ENCODE results near the gene CFAP97D1.
A peak's percentile ranks its signal among the peaks of the same experiment; 100 is the strongest.

CFAP97D1 gene

GRCh38 chr17:43780135-43780534 is at the start of gene CFAP97D1:
TSS of gene CFAP97D1 (plus strand) at chr17:43780435. CDS start at chr17:43780463, 28 bp downstream.
- DNase-seq, result no peak

DNA sequence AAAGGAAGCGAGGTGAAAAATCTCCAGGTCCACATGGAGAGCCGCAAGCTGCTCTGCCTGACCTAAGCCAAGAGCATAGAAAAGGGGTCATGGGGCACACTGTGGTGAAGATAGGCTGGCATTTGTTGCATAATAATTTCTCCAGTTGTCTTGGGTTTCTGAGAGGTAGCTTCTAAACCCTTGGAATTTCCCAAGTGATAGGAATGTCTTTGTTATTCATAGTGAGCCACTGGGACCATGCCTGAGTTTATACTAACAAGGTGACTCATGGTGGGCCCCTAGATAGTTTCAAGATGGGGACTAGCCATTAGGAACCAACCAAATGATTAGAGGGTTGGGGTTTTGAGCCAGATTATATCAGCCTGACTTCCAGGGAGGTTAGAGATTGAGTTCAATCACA is 47.3 kb upstream of the CFAP97D1 start:
- no peak for DNase-seq

DNA sequence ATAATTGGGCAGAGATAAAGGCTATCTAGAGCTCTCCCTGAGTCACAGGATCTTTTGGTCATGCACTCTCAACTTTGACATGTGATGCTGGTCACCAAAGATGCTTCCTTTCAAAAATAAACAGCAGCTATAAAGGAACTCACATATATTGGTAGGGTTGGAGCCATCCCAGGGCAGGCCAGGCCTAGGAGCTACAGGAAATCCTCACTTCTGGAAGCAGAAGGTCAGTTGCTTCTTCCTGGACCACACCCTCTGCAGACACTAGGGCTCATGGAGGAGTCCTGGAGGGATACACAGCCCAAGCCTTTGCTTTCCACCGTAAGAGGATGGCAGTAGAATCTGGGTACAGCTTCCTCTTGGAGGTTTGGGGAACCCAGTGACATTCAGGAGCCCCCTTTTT is 46.3 kb upstream of the CFAP97D1 start:
- no peak for DNase-seq

GRCh38 chr17:43734376-43734775 is 45.9 kb upstream of the CFAP97D1 start:
- no peak for DNase-seq

GRCh38 chr17:43736389-43736788 is 43.8 kb upstream of the CFAP97D1 start:
- DNase-seq, result no peak

DNA sequence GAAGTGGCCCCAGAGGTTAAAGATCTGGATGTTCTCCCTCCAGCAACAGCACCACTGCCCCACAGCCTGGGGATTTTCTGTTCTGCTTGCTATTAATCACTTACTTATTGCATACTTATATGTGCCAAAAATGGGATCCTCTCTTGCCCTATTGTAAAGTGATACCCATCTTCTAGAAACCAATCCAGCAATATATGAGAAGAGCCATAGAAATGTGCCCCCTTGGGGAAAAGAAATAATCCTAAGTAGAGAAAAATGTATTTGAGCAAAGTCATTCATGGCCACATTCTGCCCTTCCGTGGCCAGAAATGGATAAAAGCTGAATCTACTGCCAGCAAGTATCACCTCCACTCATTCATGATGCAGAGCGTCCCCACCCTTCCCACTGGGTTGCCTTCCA is 42.5 kb upstream of the CFAP97D1 start:
- no peak for DNase-seq

DNA sequence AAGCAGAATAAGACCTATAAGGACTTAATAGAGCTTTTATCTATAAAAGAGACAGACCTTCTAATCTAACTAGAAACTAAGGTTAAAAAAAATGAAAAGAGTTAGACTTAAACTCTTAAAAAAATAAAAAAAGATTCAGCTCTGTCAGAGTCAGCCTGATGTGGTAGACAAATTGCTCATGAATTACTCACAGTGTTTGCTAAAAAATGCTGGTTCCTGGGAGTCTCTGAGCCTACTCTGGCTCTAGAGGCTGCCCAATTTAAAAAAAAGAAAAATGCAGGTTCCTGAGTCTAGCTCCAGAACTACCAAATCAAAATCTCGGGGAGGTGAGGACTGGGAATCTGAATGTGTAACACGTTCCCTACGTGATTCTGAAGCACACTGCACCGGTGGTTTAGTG is 39.7 kb upstream of the CFAP97D1 start:
- no peak for DNase-seq

DNA sequence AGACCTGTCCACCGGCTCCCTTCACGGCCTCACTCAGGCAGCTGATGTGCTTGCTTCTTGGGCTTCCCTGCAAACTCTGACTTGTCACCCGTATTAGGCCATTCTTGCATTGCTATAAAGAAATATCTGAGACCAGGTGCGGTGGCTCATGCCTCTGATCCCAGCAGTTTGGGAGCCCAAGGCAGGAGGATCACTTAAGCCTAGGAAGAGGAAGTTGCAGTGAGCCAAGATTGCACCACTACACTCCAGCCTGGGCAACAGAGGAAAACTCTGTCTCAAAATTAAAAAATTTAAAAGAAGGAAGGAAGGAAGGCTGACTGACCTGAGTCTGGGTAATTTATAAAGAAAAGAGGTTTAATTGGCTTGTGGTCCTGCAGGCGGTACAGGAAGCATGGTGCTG is 38.6 kb upstream of the CFAP97D1 start:
- DNase-seq, result no peak

DNA sequence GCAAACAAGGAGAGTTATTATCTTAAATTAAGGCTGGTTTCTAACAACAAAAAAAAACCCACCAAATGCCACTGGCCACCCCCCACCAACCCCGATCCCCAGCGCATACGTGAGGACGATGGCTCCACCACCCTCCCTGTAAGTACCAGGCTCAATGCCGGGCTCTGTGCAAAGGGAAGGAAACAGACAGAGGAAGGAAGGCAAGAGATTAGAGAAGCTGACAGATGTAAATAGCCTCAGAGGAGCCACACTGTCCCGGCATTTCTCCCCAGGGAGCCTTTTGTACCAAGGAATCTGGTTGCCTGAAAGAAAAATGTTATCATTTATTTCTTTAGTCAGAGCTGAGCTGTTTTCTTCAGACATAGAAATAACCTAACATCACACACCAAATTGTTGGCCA is 34.7 kb upstream of the CFAP97D1 start:
- DNase-seq, result no peak

GRCh38 chr17:43750153-43750552 is 30.1 kb upstream of the CFAP97D1 start:
- DNase-seq, result no peak

DNA sequence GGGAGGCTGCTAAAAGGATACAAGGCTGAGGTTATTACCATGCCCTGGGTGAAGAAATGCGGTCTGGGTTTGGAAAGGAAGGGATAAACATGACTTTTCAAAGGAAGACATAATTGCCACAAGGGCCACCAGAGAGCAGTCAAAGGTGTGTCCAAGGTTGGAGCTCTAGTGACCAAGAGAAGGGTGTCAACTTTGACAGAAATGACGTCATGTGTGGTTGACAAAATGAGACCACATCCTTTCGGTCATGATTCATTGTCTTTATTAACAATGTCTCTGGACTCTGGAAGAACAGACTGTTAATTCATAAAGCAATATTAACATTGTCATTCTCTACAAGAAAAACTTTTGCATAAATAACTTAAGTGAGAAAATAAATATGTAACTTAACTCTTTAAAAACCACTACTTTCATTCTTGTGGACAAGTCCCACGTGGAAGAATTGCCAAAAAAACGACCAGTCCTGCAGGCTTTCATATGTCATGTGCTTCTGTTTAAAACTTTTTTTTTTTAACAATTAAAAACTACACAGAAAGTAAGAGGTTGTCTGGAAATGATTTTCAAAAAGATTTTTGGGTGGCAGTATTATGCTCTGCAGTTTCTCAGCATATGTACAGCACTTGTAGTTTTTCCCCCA is 26.6 kb upstream of the CFAP97D1 start:
- no peak for DNase-seq

GRCh38 chr17:43754947-43755346 is 25.3 kb upstream of the CFAP97D1 start:
- DNase-seq, result no peak

- DNase-seq, result no peak
Measured at GRCh38 chr17:43755389-43755875, 24.8 kb upstream of the CFAP97D1 start.

DNA sequence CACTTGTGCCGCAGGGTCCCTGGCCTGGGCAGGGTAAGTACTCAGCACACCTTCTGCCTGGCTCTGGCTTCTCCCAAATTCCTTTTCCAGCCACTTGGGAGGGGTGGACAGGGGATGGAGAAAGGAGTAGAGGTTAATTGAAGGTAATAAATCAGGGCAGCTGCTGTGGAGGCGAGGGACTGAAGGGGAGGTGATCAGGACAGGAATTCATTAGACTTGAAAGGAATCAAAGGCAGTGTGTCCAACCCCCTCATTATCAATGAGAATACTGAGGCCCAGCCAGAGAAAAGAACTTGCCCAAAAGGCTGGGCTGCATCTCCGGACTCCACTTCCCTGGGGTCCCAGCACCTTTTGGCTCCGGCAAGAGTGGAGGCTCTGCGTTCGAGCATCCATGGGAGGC is 24.0 kb upstream of the CFAP97D1 start:
- DNase-seq, result no peak

- DNase-seq, result no peak
Measured at GRCh38 chr17:43757171-43757660, 23.0 kb upstream of the CFAP97D1 start.

- no peak for DNase-seq
Measured at GRCh38 chr17:43758086-43758485, 22.1 kb upstream of the CFAP97D1 start.

DNA sequence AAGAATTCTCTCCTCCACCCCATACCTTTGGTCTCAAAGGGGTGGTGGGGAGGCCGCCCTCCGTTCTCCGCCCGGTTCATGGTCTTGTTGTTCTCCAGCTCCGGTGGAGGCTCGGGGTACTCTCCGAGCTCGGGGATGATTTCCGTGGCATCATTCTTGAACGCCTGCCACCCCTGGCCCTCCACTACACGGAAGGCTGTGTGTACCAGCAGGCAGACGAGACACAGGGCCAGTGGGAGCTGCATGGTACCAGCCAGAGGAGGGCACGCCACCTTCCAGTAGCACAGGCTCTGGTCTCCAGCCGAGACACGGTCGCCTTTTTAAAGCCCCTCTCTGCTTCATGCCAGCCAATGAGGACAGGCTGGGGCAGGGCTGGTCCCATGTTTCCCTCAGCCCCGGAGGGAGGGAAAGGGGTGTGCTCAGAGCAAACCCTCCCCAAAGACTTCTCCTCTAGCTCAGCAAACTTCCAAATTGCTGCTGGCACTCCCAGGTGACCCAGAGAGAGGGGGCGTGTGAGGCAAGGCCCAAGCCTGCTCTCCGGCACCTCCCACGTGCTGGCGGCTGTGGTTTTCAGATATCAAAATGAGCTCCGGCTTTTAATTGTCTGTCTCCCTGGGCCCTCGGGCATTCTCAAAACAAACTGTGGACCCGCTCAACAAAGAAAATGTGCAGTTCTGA is 21.6 kb upstream of the CFAP97D1 start, which contains the start of gene SOST:
Gene SOST (minus strand): TSS at position 295 of the 678 bp plus-strand sequence. CDS start 50 bp downstream, at position 245.
- no peak for DNase-seq

DNA sequence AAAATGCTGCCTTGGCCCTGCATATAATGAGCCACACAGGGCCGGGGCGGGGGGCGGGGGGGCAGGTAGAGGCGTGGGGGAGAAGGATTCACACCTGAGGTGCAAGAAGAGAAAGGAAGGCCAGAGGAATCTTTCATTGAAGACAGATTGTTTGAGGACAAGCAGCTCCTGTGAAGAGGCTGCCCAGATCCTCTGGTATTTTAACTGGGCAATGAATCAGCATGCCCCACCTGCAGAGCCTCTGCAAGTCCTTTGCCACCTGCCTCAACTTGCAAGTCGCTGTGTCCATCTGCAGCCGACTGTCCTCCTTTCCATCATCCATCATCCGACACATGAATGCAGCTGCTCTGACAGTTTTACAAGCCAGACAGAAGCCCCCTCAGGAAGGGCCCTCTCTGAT is 20.4 kb upstream of the CFAP97D1 start:
- DNase-seq, result no peak

DNA sequence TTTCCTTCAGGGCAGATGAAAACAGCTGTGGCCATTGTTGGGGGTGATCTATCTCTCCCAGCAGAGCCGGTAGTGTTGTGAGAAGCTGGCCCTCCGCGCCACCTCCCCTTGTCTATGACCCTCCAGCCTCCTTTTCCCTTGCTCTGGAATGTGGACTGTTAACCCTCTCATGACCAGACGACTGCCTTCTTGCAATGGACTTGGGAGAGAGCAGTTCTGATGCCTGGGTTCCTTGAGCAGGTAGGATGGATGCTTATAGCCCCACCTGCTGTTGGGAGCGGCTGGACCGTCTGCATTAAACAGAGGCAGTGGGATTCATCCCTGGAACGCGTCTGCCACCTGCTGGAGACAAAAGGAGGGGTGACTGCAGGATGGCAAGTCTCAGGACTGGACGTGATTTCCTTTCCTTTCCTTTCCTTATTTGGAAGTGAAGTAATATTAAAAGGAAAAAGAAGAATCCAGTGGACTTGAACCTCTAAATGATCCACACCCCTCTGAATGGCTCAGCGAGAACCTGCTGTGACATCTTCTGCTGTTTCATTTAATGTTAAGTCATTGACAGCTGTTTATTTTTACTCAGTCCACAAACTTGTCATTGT is 19.9 kb upstream of the CFAP97D1 start:
- peak; percentile 35 to 89 for DNase-seq

DNA sequence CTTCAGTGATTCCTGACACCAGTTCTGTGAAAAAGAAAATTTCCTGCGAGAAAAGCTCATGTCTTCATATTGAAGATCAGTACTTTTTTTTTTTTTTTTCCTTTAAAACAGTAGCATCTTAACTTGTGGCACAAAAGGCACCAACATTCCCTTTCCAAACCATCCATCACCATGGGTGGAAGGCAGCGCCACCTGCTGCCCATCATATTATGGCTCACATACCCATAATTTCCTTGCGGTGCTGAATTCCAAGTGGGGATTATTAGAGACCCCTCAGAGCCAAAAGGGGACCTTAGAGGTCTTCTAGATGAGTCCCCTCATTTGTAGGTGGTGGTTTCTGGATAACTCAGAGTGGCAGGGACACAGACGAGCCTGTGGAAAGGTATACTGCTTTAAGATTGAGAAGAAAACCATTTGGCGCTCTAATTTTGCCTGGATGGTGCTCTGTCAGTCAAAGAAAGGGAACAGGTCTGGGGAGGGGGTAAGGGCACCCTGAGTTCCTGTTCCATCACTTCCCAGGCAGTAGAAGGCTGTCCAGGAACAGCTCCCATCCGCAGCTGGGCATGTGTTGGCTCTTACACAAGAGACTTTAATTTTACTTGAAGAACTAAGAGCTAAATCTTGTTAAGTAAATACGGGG is 13.7 kb upstream of the CFAP97D1 start:
- DNase-seq, result peak in 1 of 2 experiments; percentile 26

DNA sequence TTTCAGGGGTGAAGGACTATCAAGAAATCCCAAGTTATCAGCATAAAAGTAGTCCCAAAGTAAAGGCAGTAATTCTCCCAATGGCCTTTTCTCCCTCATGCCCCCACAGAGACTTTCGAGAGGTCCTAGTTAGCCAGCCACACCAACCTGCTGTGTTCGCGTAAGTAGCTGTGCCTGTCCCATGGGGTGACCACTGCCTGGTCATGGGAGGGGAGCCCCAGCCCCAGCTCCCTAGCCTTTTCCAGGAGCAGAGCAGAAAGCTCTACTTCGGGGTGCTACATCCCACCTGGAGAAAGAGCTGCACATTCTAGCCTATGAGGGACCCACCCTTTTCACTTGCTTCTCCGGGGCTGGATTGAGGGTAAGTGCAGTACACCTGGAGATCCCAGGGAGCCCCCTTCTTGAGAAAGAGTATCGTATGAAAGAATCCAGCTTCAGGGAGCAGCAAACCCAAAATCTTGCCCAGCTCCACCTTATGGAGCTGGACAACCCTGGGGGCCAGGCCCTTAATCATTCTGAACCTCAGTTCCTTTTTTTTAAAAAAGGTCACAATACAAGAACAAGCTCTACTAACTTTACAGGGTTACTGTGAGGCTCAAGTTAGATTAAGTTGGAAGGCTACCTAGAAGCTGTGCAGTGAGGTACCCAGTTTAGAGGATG is 13.1 kb upstream of the CFAP97D1 start:
- DNase-seq, result no peak

- DNase-seq, result no peak
Measured at GRCh38 chr17:43767713-43768059, 12.5 kb upstream of the CFAP97D1 start.

GRCh38 chr17:43768382-43768781 is 11.9 kb upstream of the CFAP97D1 start:
- DNase-seq, result no peak
